GM18873 (cell line): Measurements from ENCODE around the gene DCUN1D3.
"Not testable (repeated sequence)": the region's sequence is repeated elsewhere in the genome, so short reads cannot be mapped to it uniquely, and the experiment has no call there.

Experiments
- ATAC-seq: cut with Tn5 transposase; IDR thresholded peaks from one replicate; pipeline ENCODE4 v1.9.1; 2021; ENCODE audit warnings: mild to moderate bottlenecking, moderate library complexity, moderate number of reproducible peaks; ENCODE audit not compliant: unreplicated experiment, low FRiP score

DCUN1D3 gene

DNA sequence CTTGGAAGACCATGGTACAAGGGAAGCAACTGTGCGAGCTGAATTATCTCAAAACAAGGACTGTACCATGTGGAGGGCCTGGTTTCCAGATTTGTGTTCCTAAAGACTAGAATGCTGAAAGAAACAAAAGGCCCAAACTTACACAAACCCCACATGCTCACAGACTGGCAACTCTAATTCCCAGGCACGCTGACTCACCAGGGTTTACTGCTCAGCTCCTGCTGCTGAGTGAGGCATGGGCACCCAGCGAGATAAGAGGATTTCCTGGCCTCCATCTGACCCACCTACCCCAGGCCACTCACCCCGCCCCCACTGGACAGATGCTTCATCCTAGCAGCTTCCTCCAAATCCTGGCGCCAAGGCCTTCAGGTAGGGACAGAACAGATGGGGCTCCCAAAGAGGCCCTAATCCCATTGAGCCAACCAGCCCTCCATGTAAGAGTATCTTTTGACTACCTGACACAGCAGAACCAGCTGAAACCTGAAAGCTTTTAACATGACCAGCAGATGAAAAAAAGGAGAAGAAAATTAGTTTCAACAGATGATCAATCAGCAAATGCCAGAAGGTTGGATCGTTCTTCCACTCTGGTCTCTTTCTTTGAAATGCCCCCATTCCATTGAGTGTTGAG is 33.9 kb downstream of the DCUN1D3 start:
- peak; percentile 10 for ATAC-seq

DNA sequence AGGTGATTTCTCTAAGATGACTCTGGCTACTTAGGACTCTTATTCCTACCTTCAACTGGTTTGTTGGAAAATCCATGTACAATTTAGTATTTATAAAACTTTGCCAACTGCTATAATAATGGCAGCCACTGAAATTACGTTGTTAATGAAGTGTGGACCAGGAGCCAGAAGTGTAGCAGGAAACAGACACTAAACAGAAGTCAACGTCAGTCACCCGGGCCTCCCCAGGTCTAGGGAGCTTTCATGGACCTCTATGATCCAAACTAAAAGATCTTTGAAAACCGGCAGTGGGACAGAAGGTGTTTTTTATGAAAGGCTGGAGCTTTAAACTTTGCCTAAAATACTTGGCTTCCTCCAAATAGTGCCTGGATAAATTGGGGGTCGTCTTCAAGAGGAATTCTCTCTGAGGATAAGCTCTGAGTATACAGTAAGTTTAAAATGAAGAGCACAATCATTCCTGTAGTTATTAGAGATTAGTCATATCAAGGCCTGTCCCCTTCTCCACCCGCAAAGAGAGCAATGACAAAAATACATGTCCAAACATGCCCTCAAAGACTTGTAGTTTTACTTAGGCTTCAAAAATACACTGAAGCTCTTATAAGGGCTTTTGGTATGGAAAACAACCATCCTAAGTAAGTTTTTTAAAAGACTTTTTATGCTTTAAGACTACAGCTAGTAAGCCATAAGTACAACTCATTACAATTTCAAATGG is 34.6 kb downstream of the DCUN1D3 start:
- peak; percentile 45 for ATAC-seq

DNA sequence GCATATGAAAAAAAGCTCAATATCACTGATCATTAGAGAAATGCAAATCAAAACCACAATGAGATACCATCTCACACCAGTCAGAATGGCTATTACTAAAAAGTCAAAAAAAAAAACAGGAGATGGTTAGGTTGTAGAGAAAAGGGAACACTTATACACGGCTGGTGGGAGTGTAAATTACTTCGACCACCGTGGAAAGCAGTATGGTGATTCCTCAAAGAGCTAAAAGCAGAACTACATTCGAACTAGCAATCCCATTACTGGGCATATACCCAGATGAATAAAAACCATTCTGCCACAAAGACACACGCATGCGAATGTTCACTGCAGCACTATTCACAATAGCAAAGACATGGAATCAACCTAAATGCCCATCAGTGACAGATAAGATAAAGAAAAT is 35.8 kb downstream of the DCUN1D3 start:
- ATAC-seq: not testable (repeated sequence)

DNA sequence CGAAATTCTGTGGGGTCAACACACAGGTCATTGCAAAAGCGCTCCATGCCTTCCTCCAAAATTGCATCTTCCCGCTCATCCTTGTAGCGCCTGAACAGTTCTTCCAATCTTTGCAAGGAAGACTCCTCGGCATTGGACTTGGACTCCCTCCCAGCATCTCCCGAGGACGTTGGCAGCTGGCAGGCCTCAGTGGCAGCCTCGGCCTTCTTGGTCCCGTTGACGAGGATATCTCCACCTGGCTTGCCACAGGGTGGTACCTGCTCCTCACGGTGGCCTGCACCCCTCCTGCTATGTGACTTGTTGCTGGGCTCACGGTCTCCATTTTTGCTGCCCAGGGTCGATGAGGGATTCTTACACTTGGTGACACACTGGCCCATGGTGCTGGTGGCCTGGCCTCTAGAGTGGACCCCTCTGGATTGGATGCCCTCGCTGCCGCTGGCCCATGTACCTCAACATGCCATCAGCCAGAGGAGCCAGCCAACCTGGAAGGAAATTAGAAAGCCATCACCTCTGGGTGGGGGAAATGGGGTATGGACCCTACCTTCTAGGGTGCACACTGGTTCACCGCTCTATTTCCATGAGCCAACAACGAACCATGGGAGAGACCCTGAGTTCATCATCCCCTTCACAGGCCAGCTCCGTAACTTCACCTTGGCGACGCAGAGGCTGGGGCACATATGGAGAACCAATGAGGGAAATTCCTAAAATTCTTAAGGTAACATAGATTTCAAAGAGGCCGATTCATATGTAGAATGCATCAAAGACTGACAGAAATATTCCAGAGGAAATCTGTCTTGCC is 37.8 kb downstream of the DCUN1D3 start:
- ATAC-seq: no peak

DNA sequence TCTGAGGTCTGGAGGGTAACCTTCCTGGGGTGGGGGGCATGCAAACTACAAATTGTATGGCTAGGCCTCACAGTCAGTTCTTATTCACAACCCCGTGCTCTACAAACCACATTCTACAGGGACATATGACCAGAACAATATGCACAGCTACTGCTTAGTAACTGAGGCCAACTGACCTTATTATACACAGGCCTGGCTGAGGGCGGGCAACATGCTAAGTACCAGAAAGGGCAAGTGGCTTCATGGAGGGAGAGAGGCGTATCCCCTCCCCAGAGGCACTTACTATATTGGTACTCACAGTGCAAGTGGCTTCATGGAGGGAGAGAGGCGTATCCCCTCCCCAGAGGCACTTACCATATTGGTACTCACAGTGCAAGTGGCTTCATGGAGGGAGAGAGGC is 39.2 kb downstream of the DCUN1D3 start:
- not testable (repeated sequence) for ATAC-seq

DNA sequence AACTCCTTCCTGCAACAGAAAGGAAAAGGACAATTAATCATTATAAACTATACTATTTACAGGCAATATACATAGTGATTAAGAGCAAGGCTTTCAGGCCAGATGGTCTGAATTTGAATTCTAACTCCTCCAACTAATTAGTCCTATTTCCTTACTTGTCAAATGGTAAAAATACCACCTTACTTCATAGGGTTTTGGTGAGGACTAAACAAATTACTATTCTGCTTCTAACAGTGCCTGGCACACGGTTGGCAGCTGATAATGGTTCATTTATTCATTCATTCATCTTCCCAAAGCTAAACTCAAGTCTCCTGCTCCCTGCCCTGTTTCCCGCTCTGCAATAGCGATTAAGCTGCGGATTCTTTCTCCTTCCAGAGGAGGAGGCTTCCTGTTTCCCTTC is 39.8 kb downstream of the DCUN1D3 start:
- ATAC-seq: no peak

DNA sequence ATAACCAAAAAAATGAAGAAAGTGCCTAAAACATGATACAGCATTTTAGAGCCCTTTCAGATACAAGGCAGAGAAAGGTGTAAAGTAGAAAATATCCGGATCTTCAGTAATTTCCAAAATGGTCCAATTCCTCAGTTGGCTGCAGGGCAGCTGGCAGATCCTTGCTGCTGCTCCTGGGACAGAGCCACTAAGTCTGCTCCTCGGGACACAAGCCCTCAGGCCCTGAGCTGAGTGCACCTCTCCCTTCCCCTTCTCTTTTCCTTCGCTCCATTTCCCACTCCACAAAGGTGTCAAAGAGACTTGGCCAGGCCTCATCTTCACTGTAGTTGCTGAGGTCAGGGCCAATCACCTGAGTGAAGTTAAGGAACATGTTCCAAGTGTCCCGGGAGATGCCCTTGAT is 40.5 kb downstream of the DCUN1D3 start:
- ATAC-seq: no peak

DNA sequence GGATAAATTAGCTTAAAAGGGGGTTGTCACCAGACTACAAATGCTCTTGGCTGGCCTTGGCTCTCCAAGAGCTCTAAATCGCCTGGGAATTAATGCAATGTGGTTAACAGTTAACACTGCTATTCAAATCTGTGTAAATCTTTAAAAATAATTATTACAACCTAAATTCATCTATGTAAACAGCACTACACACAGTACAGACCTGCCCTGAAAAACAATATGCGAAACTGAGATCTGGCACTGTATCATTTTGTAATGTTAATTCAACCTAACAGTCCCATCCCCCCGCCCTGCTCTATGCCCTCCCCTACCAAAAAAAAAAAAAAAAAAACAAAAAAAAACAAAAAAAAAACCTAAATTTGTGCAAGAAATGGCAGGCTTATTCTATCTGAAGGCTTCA is 40.9 kb downstream of the DCUN1D3 start:
- no peak for ATAC-seq

DNA sequence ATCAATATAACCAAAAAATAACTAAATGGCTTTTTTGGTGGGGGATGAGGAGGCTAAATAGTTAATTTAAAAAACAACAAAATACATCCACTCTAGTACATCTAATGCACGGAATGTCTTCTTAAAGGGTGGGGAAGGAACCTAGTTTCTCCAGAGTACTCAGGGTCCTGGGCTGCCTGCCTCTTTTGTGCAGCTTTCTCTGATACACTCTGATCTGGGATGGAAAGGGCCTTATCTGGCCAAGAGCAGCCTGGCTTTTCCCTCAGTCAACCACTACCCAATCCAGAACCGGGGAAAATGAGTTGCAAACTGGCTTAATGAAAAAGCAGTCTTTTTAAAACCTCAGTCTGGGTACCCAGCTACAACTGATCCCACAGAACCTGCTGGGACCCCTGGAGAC is 42.9 kb downstream of the DCUN1D3 start:
- no peak for ATAC-seq

DNA sequence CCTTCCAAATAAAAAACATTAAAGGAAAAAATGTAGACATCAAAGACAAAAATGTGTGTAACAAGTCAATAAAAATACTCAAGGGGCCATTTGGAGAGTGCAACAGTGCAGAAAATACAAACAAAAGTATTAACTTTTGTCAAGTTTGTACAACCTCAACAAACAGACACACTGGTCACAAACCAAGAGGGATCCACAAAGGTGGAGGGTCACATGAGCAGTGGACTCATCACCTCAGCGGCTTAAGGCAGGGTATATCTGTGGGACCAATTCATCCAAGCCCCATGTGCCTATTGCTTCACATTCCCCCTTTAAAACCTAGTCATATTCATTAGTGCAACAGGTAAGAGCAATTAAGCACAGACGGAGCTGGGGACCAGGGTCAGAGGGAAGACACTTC is 45.2 kb downstream of the DCUN1D3 start:
- no peak for ATAC-seq

DNA sequence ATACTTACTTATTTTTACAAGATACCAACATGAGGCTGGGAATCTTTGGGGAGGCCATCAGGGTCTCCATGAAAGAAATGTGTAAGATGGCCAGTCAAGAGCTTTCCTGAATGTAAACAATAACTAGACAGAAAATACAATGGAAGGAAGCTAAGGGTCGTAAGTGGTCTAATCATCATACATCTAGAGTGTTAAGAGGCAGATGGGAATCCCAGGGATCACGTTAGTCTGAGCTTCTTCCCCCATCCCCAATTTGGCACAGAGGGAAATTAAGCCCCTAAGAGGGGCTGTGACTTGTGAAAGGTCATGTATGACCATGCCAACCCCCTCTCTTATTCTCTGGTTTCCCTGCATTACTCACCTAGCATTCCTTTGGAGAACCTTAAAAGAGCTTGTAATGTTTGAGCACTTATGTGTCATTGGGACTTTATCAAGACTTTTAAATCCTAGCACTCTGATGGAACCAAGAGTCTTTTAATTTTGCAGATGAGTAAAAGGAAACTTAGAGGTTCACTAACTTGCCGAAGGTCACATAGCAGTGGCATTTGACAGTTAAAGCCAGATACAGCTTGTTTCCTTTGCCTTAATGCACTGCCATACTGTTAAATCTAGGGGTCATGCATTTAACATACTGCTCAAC is 46.1 kb downstream of the DCUN1D3 start:
- ATAC-seq: no peak

DNA sequence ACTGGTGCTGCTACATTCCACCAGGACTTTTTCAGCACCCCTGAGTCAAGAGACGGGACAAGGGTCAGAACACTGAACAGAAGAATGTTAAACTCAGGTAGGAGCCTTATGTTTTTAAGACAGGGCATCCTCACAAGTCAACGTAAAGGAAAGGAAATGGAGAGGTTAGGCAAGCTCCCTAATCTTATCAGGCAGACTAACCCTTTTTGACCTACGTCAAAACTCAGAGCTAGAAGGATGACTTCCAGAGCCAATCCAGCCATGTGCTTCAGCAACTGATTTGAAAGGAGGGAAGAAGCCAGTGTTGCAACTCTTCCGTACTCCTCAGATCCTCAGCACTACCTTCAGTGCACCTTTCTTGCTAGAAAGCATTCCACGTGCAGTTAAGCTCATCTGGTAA is 47.0 kb downstream of the DCUN1D3 start:
- ATAC-seq: no peak

DNA sequence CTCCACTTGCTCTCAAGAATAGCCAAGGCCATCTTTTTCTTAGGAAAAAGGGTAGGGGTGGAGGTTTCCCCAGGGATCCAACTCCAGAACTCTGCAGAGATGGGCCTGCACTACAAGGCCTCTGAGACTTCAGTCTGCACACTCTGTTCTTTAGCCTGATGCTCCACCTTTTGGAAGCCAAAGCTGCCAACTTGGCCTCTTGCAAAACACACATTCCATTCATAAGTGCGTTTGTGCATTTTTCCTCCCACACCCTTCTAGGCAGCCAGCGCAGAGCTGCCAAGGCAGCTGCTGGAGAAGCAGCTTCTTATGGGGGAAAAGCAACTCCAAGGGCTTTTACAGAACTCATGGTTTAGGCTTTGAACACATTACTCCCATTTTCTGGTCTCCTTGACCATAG is 48.6 kb downstream of the DCUN1D3 start:
- no peak for ATAC-seq

DNA sequence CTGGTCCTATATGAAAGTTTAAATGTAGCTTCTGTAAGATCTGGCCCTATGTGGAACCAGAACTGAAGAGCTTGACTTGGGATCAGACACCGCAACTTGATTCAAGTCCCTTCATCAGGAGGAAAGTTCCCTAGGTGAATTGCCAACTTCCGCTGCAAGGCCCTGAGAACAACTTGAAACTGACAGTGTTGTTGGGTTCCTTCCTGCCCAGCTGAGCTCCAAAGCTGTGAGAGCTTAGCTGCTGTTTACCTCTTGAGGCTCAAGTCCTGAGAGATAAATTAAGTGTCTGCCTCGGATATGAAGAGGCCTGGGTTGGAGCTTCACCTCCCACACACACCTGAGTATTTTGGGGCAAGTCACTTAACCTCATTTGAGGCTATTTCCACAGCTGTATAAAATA is 49.2 kb downstream of the DCUN1D3 start:
- no peak for ATAC-seq

DNA sequence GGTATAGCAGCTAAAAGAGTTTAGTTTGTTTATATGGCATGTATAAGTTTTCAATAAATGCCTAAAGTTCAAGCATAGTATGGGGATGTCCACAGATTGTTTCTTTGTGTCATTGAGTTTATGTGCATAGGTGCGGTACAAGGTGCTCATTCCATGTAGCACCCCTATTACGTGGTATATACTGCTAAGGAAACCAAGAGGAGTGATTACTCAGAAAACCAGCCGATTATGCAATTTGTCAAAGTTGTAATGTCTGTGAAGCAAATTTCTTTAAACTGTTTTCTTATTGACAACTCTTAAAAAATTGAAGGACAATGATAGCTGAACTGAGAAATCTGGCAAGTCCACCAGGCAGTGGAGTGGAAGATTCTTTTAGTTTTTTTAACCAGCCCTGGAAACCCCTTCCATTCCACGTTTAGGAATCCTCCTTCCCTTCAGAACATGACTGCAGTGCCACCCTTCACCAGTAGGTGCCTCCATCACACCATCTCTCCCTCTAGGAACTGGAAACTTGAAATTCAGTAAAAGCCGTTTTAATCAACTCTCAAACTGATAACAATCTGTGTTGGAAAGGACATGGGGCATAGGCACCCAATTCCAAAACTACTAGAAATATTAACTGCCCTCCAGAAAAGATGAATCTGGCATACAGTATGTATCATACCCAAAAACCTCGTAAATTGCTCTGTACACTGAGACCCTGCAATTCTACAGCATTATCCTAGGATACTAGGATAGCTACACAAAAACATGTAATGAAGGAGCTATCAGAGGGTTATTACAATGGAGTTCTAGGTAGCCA is 50.4 kb downstream of the DCUN1D3 start:
- no peak for ATAC-seq

DNA sequence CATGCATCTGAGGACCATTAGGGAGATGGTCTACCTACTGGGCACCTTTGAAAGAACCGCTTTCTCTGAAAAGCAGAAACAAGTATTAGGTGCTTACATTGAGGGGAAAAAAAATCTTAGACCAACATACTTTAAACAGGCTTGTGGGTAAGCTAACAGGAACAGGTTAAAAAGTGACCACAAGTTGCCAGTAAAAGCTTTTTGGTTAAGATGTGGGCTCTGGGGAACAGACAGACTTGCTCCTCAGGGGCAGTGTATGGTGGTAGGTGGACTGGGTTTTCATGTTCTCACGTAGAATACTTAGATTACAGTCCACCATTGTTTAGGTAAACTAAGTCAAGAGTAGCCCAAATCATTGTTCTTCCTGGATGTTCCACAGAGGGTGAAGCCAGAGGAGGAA is 52.6 kb downstream of the DCUN1D3 start:
- no peak for ATAC-seq

DNA sequence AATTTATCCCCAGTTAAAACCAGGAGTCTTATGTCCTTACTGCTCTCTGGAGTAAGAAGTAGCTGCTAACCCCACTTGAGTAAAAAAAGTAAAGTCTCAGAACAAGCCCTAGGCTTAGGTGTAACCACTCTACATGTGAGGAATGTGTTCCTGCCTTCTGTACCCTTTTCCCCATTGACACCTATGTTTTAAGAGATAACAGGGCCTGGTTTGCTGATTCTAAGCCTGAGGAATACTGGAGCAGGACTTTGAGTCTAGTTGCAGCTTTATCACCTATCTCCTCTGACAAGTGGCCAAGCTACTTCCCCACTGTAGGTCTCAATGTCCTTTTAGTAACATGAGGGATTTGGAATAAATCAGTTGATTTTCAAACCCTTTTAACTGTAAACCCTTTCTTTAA is 53.6 kb downstream of the DCUN1D3 start:
- ATAC-seq: no peak

DNA sequence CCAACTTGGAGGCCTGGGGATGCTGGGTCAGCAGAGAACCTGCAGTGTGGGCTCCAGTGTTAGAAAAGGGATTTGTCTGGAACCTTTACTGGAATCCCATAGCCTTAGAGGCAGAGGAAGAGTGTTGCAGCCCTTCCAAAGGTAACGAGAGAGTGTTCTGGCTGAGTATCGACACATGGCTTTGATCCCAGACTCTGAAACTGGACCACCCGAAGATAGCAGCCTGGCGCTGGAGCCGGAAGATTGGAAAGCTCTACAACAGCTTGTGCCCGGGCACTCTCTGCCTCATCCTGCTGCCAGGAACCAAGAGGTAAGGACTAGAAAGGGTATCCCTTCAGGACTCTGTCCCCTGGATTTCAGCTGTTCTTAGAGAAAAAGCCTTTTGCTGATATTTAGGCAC is 54.1 kb downstream of the DCUN1D3 start:
- no peak for ATAC-seq

DNA sequence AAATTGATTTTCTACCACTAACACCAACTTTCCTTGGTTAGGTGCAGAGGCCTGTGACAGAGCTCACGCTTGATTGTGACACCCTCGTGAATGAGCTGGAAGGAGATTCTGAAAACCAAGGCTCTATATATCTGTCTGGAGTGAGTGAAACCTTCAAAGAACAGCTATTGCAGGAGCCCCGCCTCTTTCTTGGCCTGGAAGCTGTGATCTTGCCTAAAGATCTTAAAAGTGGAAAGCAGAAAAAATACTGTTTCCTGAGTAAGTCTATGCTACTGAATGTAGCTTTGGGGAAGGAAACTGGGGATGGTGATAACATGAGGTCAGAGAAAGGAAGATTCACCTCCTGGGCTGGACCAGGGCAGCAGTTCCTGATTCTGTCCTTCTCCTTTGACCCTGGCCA is 55.6 kb downstream of the DCUN1D3 start:
- ATAC-seq: no peak

DNA sequence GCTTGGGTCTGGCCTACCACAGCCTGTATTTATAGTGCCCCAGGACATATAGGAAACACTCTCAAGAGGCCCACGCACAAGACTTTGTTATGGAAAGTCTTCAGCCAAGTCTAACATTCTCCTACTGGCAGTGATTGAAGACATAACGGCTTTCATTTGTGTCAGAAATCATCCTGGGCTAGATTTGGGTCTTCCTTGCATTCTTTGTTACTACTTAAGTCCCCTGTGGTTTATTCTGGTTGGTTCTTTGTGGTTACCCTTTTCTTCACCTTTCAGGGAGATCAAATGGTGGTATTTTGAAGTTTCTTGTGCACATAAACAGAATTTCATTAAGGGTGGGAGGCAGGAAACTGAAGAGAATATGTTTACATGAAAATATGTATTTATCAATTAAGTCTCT is 56.1 kb downstream of the DCUN1D3 start:
- no peak for ATAC-seq
